Vagina (tissue), 2 donors: ENCODE measurements around the gene SSTR5.
"Not testable (repeated sequence)": the region's sequence is repeated elsewhere in the genome, so short reads cannot be mapped to it uniquely, and the experiment has no call there.

Source experiments
- CTCF ChIP-seq, 3 experiments: fragments of 450-650 bp in 2 of 3; fragments of 200-600 bp in 1 of 3; sonication (generic) in 1 of 3; IDR thresholded peaks; one replicate each; pipeline ENCODE4 v1.5.1; 2017 to 2019; ENCODE audit warnings: antibody characterized with exemption in 3 of 3, mild to moderate bottlenecking in 2 of 3, moderate library complexity in 2 of 3
- POLR2A ChIP-seq, 2 donors: fragments of 450-650 bp; IDR thresholded peaks; one replicate each; pipeline ENCODE4 v1.6.1; 2017; ENCODE audit warnings: antibody characterized with exemption in 2 of 2, mild to moderate bottlenecking in 2 of 2, moderate library complexity in 2 of 2
- POLR2AphosphoS5 ChIP-seq, 2 donors: sonication (generic); formaldehyde crosslinking; IDR thresholded peaks; one replicate each; pipeline ENCODE4 v1.9.0; 2017; ENCODE audit warnings: antibody characterized with exemption in 2 of 2, mild to moderate bottlenecking in 2 of 2, low read depth in 1 of 2; ENCODE audit not compliant: insufficient read depth in 1 of 2

GRCh38 chr16:1025183-1025809 is 47.3 kb upstream of the SSTR5 start:
- TF ChIP-seq POLR2A (IDR thresholded peaks at IDR 0.05); CTCF (IDR thresholded peaks at IDR 0.05); POLR2AphosphoS5 (IDR thresholded peaks at IDR 0.05; ENCODE audit: insufficient read depth in 1 of 2, low read depth in 1 of 2): not testable (repeated sequence)
